22Rv1 (cell line): ENCODE measurements around the gene NKPD1.

ENCODE experiments used
- ZFX ChIP-seq: fragments of 450-650 bp; IDR thresholded peaks from 2 replicates; pipeline ENCODE4 v1.6.1; 2017; ENCODE audit warnings: antibody characterized with exemption, borderline replicate concordance
- TF ChIP-seq, protein P1 (sequence below): fragments of 450-650 bp; IDR thresholded peaks from 2 replicates; pipeline ENCODE4 v1.5.1; 2017; ENCODE audit warnings: mild to moderate bottlenecking

DNA sequence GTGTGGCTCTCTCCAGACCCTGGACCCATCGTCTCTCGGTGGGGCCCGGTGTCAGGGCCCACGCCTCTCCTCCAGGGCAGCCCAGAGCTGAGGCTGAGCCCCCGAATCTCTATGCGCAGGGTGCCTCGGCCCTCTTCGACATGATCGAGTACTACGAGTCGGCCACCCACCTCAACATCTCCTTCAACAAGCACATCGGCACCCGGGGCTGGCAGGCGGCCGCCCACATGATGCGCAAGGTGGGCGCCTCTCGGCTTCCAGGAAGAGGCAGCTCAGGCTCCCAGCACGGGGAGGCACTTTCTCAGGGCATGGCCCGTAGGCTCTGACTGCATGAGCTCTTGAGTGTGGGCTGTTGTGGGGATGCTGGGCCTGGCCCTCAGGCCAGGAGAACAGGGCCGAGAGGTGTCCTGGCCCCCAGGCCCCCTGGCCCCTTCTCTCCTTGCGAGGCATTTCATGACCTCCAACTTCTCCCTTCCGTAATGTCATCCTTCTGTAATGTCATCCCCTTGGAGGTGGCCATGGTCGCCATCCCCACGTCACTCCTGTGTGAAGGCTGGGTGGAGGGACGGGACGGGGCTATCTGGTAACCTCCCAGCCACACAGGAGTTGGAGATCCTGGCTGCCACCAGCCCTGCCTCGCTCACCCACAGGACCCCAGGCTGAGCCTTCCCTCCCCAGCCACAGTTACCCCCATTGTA lies 19.4 kb downstream of the NKPD1 start:
- TF ChIP-seq, protein P1, sequence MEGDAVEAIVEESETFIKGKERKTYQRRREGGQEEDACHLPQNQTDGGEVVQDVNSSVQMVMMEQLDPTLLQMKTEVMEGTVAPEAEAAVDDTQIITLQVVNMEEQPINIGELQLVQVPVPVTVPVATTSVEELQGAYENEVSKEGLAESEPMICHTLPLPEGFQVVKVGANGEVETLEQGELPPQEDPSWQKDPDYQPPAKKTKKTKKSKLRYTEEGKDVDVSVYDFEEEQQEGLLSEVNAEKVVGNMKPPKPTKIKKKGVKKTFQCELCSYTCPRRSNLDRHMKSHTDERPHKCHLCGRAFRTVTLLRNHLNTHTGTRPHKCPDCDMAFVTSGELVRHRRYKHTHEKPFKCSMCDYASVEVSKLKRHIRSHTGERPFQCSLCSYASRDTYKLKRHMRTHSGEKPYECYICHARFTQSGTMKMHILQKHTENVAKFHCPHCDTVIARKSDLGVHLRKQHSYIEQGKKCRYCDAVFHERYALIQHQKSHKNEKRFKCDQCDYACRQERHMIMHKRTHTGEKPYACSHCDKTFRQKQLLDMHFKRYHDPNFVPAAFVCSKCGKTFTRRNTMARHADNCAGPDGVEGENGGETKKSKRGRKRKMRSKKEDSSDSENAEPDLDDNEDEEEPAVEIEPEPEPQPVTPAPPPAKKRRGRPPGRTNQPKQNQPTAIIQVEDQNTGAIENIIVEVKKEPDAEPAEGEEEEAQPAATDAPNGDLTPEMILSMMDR: no peak
- TF ChIP-seq ZFX: no peak
